Fibroblast of mammary gland (primary cell): Measurements from ENCODE around the gene ATP5MK.
A peak's percentile ranks its signal among the peaks of the same experiment; 100 is the strongest.

ENCODE experiments used
- DNase-seq: peaks from one replicate; pipeline ENCODE4 v3.0.0-alpha.2; 2010; ENCODE audit warnings: low read depth
- H3K4me3 ChIP-seq: 2 replicates; pipeline ENCODE4 v1.5.1; 2011; ENCODE audit warnings: low read depth, mild to moderate bottlenecking, low read length, moderate library complexity; ENCODE audit not compliant: control insufficient read depth
- TF ChIP-seq, protein P1 (sequence below): conservative IDR thresholded peaks from 2 replicates; pipeline ENCODE4 v1.5.1; 2011; ENCODE audit warnings: low read depth, low read length, inconsistent platforms; ENCODE audit not compliant: control insufficient read depth, insufficient read depth

ATP5MK gene

DNA sequence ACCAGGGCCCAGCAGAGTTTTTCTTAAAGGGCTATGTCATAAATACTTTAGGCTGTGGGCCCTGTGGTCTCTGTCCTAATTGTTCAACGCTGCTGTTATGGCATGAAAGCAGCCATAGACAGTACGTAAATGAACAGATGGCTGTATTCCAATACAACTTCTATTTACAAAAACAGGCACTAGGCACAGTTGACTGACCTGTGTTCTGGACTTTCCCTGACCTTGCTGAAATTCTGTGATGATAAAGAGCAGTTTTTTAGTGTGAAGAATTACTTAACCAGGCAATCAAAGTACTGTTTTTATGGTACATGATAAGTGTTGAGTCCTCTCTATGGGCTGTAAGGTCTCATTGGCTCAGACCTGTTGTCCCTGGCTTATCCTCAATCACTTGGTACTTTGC, 17.3 kb upstream of the ATP5MK start:
- DNase-seq, result no peak
- TF ChIP-seq, protein P1, sequence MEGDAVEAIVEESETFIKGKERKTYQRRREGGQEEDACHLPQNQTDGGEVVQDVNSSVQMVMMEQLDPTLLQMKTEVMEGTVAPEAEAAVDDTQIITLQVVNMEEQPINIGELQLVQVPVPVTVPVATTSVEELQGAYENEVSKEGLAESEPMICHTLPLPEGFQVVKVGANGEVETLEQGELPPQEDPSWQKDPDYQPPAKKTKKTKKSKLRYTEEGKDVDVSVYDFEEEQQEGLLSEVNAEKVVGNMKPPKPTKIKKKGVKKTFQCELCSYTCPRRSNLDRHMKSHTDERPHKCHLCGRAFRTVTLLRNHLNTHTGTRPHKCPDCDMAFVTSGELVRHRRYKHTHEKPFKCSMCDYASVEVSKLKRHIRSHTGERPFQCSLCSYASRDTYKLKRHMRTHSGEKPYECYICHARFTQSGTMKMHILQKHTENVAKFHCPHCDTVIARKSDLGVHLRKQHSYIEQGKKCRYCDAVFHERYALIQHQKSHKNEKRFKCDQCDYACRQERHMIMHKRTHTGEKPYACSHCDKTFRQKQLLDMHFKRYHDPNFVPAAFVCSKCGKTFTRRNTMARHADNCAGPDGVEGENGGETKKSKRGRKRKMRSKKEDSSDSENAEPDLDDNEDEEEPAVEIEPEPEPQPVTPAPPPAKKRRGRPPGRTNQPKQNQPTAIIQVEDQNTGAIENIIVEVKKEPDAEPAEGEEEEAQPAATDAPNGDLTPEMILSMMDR, result no peak
- no peak overlapping the region for H3K4me3 ChIP-seq

DNA sequence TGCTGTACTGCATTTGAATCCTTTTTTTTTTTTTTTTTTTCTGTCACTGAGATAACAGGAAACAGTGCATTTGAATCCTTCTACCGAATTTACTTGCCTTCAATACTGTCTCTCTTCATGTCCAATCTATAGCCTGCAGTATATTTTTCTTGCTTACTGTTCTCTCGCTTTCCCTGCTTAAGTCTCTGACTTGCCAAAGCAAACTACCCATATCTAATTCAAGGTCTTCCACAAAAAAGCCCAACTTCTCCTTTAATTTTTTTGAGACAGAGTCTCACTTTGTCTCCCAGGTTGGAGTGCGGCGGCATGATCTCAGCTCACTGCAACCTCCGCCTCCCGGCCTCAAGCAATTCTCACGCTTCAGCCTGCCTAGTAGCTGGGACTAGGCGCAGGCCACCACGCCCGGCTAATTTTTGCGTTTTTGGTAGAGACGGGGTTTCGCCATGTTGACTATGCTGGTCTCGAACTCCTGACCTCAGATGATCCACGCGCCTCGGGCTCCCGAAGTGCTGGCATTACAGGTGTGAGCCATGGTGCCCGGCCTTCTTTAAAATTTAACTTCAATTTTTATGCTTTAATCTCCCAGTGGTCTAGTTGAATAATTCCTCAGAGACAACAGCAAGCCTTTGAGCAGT, 1.0 kb upstream of the ATP5MK start:
- TF ChIP-seq, protein P1, result no peak
- H3K4me3 ChIP-seq, result peak overlapping the region; percentile 97
- peak; percentile 8 for DNase-seq

DNA sequence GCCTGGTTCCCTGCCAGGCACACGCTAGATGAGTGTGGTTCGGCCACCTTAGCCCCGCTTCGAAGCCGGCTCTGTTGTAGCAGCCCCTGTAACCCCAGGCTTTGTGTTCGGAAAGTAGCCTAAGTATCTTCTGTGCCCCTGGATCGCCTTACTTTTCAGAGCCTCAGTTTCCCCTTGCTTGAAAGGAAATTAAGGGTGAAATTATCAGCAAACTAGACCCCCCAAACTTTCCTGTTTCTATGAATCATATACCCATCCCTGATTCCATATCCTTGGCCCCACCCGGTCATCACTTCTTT, 463 bp upstream of the ATP5MK start:
- TF ChIP-seq, protein P1, result no peak
- H3K4me3 ChIP-seq, result peak overlapping the region; percentile 97
- no peak for DNase-seq

DNA sequence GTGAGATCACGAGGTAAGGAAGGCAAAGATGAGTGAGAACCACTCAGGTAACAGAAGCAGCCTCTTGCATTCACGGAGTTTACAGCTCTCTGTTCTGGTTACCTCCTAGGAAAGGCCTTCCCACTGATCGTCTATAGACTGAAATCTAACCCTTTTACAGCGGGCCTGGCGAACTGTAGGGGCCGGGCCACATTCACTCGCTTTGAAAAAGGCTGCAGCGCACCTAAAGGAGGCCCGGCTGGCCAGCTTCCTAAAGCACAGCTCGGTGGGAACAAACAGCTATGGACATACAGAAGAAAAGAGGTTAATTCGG, 565 bp downstream of the ATP5MK start:
- TF ChIP-seq, protein P1, result no peak

DNA sequence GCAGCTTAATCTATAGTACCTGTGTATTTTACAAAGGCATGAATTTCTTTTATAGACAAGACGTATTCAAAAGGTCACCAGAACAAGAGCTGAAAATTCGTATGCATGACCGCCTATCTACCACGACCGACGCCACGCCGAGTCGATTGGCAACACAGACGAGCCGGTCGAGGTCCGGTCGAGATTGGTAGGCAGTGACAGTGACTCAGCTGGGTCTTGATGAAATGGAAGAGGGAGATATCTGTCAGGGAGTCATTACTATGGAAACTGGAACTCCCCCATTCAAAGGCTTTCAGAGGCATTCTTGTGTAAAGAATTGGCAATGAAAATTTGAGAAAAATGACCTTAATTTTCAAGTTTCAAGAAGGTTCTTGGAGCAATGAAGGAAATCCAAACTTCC, 2.1 kb downstream of the ATP5MK start:
- peak; percentile 4 for DNase-seq
- TF ChIP-seq, protein P1, result no peak
- H3K4me3 ChIP-seq, result no peak overlapping the region

More for the DNA sequence above, 565 bp downstream of the ATP5MK start:
- H3K4me3 ChIP-seq, result peak overlapping the region; percentile 97
- DNase-seq, result peak; percentile 0

DNA sequence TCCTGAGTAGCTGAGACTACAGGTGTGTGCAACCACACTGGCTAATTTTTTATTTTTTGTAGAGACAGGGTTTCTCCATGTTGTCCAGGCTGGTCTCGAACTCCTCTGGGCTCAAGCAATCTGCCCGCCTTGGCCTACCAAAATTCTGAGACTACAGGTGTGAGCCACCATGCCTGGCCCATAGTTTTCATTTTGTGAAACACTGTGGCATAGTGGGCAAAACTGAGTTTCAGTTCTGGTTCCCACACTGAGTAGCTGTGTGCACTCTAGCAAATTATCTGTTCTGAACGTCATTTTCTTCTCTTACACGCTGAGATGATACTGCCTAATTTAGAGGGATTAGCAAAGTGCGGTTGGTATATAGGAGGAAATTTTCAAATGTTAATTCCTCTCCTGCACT, 13.5 kb downstream of the ATP5MK start:
- no peak overlapping the region for H3K4me3 ChIP-seq
- TF ChIP-seq, protein P1, result no peak
- DNase-seq, result no peak

DNA sequence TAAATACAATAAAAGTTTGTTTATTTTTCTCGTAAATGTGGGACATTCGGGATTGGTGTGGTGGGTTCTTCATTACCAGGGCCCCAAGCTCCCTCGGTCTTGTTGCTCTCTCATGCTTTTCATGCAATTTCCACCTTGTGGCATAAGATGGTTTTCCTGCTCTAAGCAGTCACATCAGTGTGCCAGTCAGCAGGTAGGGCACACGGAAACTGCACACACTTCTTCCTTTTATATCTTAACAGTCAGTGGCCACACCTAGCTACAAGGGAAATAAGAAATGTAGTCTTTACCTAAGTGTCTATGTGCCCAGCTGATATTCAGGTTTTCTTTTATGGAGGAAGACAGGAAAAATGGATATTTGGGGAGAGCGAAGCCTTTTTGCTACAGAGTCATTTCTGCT, 22.0 kb downstream of the ATP5MK start:
- no peak overlapping the region for H3K4me3 ChIP-seq
- TF ChIP-seq, protein P1, result no peak
- DNase-seq, result no peak
